K562 (cell line): ENCODE results near the gene AFAP1. TPM values are rescaled to one million over a fixed set of nuclear protein-coding genes. Genes with fewer than 3 reads are reported as not detected.

Experiments used
- KAT7 ChIP-seq: sonication (generic); formaldehyde crosslinking; IDR thresholded peaks from 2 replicates; pipeline ENCODE4 v1.8.0; 2022; ENCODE audit warnings: missing genetic modification reagents, mild to moderate bottlenecking, borderline replicate concordance
- KDM5B ChIP-seq: fragments of 200-600 bp; sonication (generic); IDR thresholded peaks from 2 replicates; pipeline ENCODE4 v1.6.1; 2012; ENCODE audit warnings: low read depth, mild to moderate bottlenecking, moderate library complexity, low read length, control low read depth, inconsistent platforms; ENCODE audit not compliant: insufficient replicate concordance
- NCOR1 ChIP-seq: fragments of 450-650 bp; IDR thresholded peaks from 2 replicates; pipeline ENCODE4 v1.6.1; 2016; ENCODE audit warnings: mild to moderate bottlenecking, moderate library complexity
- POLR2AphosphoS5 ChIP-seq: IDR thresholded peaks from 2 replicates; pipeline ENCODE4 v1.6.1; 2011; ENCODE audit warnings: mild to moderate bottlenecking, low read depth, low read length, moderate library complexity; ENCODE audit not compliant: control insufficient read depth, insufficient read depth
- polyA plus RNA-seq, 8 experiments: library from polyadenylated mRNA; depleted of rRNA in 4 of 8; stranded (reverse) in 5 of 8; unstranded in 3 of 8; fragments of >200 nt; fragmentation: Nextera tagmentation in 2 of 8; fragmentation: Illumina TruSeq in 1 of 8; extraction: Ambion mirVana in 2 of 8; extraction: Trizol in 1 of 8; gene quantifications; 2 replicates each; pipeline versions ENCODE4 v1.2.1 to v1.2.3, GENCODE V29; 2011 to 2014; ENCODE audit warnings: inconsistent platforms in 1 of 8, missing spikeins in 1 of 8
- total RNA-seq, 7 experiments: library from RNA; depleted of rRNA in 6 of 7; stranded (reverse); fragments of >200 nt in 6 of 7; fragmentation: Illumina TruSeq in 2 of 7; extraction: Trizol in 2 of 7; gene quantifications; 2 replicates each; pipeline versions ENCODE4 v1.2.1 to v1.2.3, GENCODE V29; 2011 to 2021; ENCODE audit warnings: low replicate concordance in 1 of 7
- TF ChIP-seq, protein P1 (sequence below): fragments of 450-650 bp; IDR thresholded peaks from 2 replicates; pipeline ENCODE4 v1.6.1; 2018; ENCODE audit warnings: mild to moderate bottlenecking, low read depth; ENCODE audit not compliant: partially characterized antibody
- TF ChIP-seq, protein P2 (sequence below): fragments of 250-450 bp; sonication (Bioruptor Pico); IDR thresholded peaks from 2 replicates; pipeline ENCODE4 v1.6.1; 2021; ENCODE audit warnings: mild to moderate bottlenecking

The AFAP1 gene
- total and polyA plus RNA-seq, 9 of the 15 experiments (the other 6 are each of a cell fraction or from before 2014, with no cell fraction given) = 0.07 to 0.42 (median 0.12) TPM; not detected in 1

DNA sequence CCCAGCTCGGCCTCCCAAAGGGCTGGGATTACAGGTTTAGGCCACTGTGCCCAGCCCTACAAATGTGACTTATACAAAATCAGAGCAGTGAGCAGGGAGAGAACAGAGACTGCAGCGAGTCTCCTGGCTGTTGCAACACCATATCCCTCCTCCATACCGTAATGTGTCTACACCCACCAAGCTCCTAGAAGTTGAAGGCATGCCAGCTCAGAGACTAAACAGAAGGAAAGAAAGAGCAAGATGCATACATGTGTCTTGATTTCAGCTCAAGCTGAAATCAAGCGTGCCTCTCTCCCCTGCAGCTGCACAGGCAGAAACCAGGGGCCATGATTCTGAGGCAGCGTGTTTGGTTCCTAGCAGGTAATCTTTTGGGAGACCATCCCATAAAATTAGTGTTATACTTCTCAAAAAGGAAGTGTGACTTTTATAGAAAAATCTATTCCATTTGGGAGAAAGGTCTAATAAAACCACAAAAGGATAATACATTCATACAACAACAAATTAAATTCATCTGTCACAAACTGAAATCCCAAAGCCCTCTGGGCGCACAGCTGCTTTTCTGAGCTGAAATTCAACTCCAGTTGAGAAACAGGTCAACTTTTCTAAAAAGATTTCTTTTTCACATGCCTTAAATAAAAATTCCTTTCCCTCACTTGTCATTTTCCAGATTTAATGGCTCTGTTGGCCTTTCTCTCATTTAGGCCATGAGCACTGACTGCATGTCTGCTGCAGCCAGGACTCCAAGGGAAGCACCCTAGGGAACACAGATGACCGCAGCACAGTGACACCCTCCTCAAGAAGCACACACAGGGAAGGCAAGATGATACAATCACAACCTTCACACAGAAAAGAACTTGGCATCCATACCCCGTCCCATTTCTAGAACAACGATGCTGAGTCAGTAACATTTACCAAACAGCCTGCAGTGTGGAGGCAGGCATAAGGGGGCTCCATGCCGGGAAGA is 34.4 kb downstream of the AFAP1 start (continued):
- TF ChIP-seq POLR2AphosphoS5 = no peak
- TF ChIP-seq, protein P1, sequence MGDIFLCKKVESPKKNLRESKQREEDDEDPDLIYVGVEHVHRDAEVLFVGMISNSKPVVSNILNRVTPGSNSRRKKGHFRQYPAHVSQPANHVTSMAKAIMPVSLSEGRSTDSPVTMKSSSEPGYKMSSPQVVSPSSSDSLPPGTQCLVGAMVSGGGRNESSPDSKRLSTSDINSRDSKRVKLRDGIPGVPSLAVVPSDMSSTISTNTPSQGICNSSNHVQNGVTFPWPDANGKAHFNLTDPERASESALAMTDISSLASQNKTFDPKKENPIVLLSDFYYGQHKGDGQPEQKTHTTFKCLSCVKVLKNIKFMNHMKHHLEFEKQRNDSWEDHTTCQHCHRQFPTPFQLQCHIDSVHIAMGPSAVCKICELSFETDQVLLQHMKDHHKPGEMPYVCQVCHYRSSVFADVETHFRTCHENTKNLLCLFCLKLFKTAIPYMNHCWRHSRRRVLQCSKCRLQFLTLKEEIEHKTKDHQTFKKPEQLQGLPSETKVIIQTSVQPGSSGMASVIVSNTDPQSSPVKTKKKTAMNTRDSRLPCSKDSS = no peak
- no peak for TF ChIP-seq KDM5B
- TF ChIP-seq KAT7 (CRISPR knock-in tag) = no peak
- no peak for TF ChIP-seq NCOR1
- TF ChIP-seq, protein P2, sequence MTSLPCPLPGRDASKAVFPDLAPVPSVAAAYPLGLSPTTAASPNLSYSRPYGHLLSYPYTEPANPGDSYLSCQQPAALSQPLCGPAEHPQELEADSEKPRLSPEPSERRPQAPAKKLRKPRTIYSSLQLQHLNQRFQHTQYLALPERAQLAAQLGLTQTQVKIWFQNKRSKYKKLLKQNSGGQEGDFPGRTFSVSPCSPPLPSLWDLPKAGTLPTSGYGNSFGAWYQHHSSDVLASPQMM = no peak
- TF ChIP-seq, all 486 proteins: peak for 0
